ENCODE measurements around the gene AGMO. TPM values are rescaled to one million over a fixed set of nuclear protein-coding genes. Genes with fewer than 3 reads are reported as not detected.

Gene AGMO
- total RNA-seq, 1 donor from 2014 or later, result 0.36 TPM

GRCh38 chr7:15214976-15215375 is 346.8 kb downstream of the AGMO start:
- Histone ChIP-seq H3K27me3 (ENCODE audit: low read depth) (no peaks in the 10 kb centered on the region), H3K4me1 (no peaks in the 10 kb centered on the region), H3K27ac (replicated peaks) (no peak overlapping the region), H3K4me3 (no peak overlapping the region), H3K9me3 (replicated peaks) (no peaks in the 10 kb centered on the region), H3K36me3 (no peaks in the 10 kb centered on the region)
- intact Hi-C loops (cut with micrococcal nuclease), result no loop called here
- no peak for DNase-seq
- no peak for TF ChIP-seq CTCF (IDR thresholded peaks at IDR 0.05; ENCODE audit: borderline replicate concordance)

- H3K27me3 ChIP-seq (ENCODE audit: low read depth), result no peaks in the 10 kb centered on the region
- intact Hi-C loops (cut with micrococcal nuclease), result no loop called here
- H3K36me3 ChIP-seq, result no peaks in the 10 kb centered on the region
- no peak overlapping the region for H3K27ac ChIP-seq (replicated peaks)
- no peak overlapping the region for H3K4me3 ChIP-seq
- no peaks in the 10 kb centered on the region for H3K4me1 ChIP-seq
- H3K9me3 ChIP-seq (replicated peaks), result no peaks in the 10 kb centered on the region
- no peak for TF ChIP-seq CTCF (IDR thresholded peaks at IDR 0.05; ENCODE audit: borderline replicate concordance)
- no peak for DNase-seq
These were observed 348.7 kb downstream of the AGMO start for GRCh38 chr7:15213093-15213492.

GRCh38 chr7:15209429-15209828 is 352.4 kb downstream of the AGMO start:
- DNase-seq, result no peak
- H3K27ac ChIP-seq (replicated peaks), result no peak overlapping the region
- TF ChIP-seq CTCF (IDR thresholded peaks at IDR 0.05; ENCODE audit: borderline replicate concordance), result no peak
- no peaks in the 10 kb centered on the region for H3K9me3 ChIP-seq (replicated peaks)
- intact Hi-C loops (cut with micrococcal nuclease), result no loop called here
- H3K4me3 ChIP-seq, result no peak overlapping the region
- H3K4me1 ChIP-seq, result no peaks in the 10 kb centered on the region
- H3K27me3 ChIP-seq (ENCODE audit: low read depth), result no peaks in the 10 kb centered on the region
- no peaks in the 10 kb centered on the region for H3K36me3 ChIP-seq

DNA sequence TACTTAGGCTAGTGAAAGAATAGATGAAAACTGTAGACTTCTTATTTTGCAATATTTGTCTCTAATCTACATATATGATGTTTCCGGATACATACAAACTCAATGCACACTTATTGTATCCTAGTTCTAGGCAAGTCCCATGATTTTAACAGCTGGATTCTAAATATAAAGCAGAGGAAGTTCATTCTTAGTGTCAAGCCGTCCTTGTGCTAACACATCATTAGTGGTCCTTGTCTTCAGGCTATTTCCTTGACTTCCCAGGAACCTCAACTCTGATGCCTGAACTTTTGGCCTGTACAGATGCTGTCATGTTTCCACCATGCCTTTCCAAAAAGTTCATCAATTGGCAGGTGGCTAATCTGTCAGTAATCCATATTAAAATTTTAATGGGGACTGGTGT is 357.4 kb downstream of the AGMO start:
- TF ChIP-seq CTCF (IDR thresholded peaks at IDR 0.05; ENCODE audit: borderline replicate concordance), result no peak
- Histone ChIP-seq H3K36me3 (no peaks in the 10 kb centered on the region), H3K27ac (replicated peaks) (no peak overlapping the region), H3K4me3 (no peak overlapping the region), H3K27me3 (ENCODE audit: low read depth) (no peaks in the 10 kb centered on the region), H3K9me3 (replicated peaks) (no peaks in the 10 kb centered on the region), H3K4me1 (no peaks in the 10 kb centered on the region)
- intact Hi-C loops (cut with micrococcal nuclease), result no loop called here
- DNase-seq, result no peak

DNA sequence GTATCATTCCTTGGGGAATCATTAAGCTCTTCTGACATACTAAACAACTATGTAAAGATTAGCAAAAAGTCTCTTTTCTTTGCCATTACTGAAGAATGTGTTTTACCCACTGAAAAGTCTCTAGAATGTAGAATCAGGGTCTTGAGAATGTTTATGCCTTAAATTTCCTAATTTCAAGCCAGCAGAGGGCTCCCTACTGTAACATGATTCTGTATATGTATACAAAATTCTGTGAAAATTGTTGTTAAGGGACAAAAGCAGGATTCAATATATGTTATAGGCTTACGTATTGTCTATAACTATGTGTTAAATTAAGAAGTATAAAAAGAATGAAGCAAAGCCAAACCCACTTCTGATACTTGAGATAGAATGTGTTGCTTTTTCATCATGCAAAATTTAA is 362.3 kb downstream of the AGMO start:
- Histone ChIP-seq H3K27me3 (ENCODE audit: low read depth) (no peaks in the 10 kb centered on the region), H3K27ac (replicated peaks) (no peak overlapping the region), H3K4me3 (no peak overlapping the region), H3K36me3 (no peaks in the 10 kb centered on the region), H3K4me1 (no peaks in the 10 kb centered on the region), H3K9me3 (replicated peaks) (no peaks in the 10 kb centered on the region)
- intact Hi-C loops (cut with micrococcal nuclease), result no loop called here
- peak; percentile 24 for TF ChIP-seq CTCF (IDR thresholded peaks at IDR 0.05; ENCODE audit: borderline replicate concordance)
- DNase-seq, result no peak

All from left ventricle myocardium inferior (tissue), 1 donor.